Neural progenitor cell (in vitro differentiated cells): ENCODE data around the gene BBS7.

Experiments
- EZH2 ChIP-seq: fragments of 200-600 bp; sonication (generic); IDR thresholded peaks from 2 replicates; pipeline ENCODE4 v1.6.1; 2017; ENCODE audit warnings: antibody characterized with exemption, mild to moderate bottlenecking, moderate library complexity
- TF ChIP-seq, protein P1 (sequence below): fragments of 200-600 bp; sonication (generic); IDR thresholded peaks from 2 replicates; pipeline ENCODE4 v1.5.1; 2017; ENCODE audit warnings: antibody characterized with exemption, mild to moderate bottlenecking

DNA sequence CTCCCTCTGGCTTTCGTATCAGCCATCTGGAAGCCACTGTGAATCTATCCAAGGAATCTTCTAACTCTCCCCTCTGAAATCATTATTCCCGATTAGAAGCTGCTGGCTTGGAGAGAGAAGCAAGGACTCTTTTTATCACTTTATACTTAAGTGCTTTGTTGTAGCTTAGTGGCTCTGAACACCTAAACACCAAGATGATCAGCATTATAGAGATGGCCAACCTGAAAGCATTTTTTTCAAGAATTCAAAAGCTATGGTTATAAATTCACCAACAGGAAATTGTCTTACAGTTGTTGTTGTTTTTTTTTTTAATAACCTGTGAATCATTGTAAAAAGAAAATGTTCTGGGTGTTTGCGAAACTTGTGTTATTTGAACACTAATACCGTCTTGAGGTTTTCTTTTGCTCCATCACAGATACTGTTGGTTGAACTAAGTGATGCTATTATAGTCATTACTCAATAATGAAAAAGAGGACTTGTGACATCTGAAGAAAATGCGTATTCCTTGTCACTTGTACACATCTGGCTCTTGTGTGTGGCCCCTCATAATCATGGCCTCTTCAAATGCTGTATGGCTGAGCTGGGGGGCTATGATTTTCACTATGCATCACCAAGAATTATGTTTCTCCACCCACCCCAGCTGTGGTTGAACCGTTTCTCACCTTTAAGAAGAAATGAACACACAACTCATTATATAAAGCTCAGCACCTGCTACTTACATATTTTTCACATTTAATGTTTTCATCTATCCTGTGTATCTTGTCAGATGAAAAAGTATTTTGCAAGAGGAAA lies 93.5 kb downstream of the BBS7 start:
- TF ChIP-seq, protein P1, sequence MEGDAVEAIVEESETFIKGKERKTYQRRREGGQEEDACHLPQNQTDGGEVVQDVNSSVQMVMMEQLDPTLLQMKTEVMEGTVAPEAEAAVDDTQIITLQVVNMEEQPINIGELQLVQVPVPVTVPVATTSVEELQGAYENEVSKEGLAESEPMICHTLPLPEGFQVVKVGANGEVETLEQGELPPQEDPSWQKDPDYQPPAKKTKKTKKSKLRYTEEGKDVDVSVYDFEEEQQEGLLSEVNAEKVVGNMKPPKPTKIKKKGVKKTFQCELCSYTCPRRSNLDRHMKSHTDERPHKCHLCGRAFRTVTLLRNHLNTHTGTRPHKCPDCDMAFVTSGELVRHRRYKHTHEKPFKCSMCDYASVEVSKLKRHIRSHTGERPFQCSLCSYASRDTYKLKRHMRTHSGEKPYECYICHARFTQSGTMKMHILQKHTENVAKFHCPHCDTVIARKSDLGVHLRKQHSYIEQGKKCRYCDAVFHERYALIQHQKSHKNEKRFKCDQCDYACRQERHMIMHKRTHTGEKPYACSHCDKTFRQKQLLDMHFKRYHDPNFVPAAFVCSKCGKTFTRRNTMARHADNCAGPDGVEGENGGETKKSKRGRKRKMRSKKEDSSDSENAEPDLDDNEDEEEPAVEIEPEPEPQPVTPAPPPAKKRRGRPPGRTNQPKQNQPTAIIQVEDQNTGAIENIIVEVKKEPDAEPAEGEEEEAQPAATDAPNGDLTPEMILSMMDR: no peak
- no peak for TF ChIP-seq EZH2
